Stimulated activated naive CD8-positive, alpha-beta T cell treated with anti-CD3 and anti-CD28 coated beads, Interleukin-15, Interleukin-2, amounts not matched to agents 100 ng/mL and 50 ng/mL, for 24 hours (primary cell): ENCODE data around the gene VNN1.
"Not testable (repeated sequence)": the region's sequence is repeated elsewhere in the genome, so short reads cannot be mapped to it uniquely, and the experiment has no call there.

Source experiments
- H3K27ac Mint-ChIP-seq: one replicate; pipeline ENCODE4 v1.8.0; 2021; ENCODE audit warnings: mild to moderate bottlenecking, mixed read lengths
- H3K27me3 Mint-ChIP-seq: one replicate; pipeline ENCODE4 v1.8.0; 2021; ENCODE audit warnings: mixed read lengths
- H3K36me3 Mint-ChIP-seq: one replicate; pipeline ENCODE4 v1.8.0; 2021; ENCODE audit warnings: low read depth, mixed read lengths
- H3K4me1 Mint-ChIP-seq: one replicate; pipeline ENCODE4 v1.8.0; 2021; ENCODE audit warnings: low read depth, mixed read lengths
- H3K4me3 Mint-ChIP-seq: one replicate; pipeline ENCODE4 v1.8.0; 2021; ENCODE audit warnings: mild to moderate bottlenecking, mixed read lengths
- H3K9me3 Mint-ChIP-seq: one replicate; pipeline ENCODE4 v1.8.0; 2021; ENCODE audit warnings: mixed read lengths

VNN1 gene

DNA sequence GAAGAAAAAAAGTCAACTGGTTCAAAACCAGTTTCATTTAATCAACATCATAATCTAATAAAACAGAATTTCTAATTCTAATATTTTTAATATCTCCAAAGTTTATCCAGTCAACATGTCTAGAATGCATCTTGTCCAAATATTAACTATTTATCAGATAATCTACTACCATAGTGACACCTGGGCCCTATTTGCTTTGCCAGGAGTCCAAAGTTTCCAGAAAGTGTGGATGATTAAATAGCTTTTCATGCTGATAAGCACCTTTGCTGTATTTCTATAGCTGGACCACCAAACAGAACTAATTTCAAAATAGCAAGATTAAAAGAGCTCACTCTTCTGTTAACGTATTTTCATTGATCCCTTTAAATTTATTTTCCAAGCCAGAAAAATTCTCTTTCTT, 42.6 kb downstream of the VNN1 start:
- Mint-ChIP-seq H3K27ac (no peak overlapping the region), H3K4me3 (no peak overlapping the region), H3K4me1 (peaks cover 6% of the 10 kb centered on the region), H3K9me3 (no peaks in the 10 kb centered on the region), H3K27me3 (no peaks in the 10 kb centered on the region), H3K36me3 (no peaks in the 10 kb centered on the region)

DNA sequence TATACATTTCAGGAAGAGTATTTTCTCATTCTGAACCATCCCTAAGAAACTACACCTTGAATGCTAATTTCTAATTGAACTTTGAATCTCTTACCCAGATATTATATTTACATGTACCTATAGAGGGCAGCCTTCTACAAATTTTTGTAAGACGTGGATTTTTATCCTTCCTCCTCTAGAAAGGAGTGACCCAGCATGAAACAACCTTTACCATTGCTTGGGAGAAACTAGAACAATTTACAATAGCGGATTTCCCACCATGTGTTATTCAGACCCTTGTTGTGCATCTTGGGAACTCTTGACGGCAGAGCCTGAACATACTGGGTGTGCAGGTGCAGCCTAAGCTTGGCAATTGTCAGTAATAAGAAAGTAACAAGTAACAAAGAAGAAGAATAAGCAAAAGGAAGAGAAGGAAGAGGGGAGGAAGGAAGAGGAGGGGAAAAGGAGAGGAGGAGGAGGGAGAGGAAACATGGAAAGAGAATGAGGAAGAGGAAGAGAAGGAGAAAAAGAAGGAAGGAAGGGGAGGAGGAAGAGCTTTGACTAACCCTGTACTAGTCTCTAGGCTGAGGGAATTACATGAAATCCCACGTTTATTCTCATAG, 44.1 kb downstream of the VNN1 start:
- Mint-ChIP-seq H3K27me3 (no peaks in the 10 kb centered on the region), H3K4me3 (no peak overlapping the region), H3K4me1 (peaks cover 6% of the 10 kb centered on the region), H3K9me3 (no peaks in the 10 kb centered on the region), H3K27ac (no peak overlapping the region), H3K36me3 (no peaks in the 10 kb centered on the region)

GRCh38 chr6:132666118-132666517, 47.7 kb downstream of the VNN1 start:
- no peaks in the 10 kb centered on the region for H3K27me3 Mint-ChIP-seq
- H3K36me3 Mint-ChIP-seq = no peaks in the 10 kb centered on the region
- H3K27ac Mint-ChIP-seq = no peak overlapping the region
- no peak overlapping the region for H3K4me3 Mint-ChIP-seq
- H3K4me1 Mint-ChIP-seq = peaks cover 6% of the 10 kb centered on the region
- no peaks in the 10 kb centered on the region for H3K9me3 Mint-ChIP-seq

DNA sequence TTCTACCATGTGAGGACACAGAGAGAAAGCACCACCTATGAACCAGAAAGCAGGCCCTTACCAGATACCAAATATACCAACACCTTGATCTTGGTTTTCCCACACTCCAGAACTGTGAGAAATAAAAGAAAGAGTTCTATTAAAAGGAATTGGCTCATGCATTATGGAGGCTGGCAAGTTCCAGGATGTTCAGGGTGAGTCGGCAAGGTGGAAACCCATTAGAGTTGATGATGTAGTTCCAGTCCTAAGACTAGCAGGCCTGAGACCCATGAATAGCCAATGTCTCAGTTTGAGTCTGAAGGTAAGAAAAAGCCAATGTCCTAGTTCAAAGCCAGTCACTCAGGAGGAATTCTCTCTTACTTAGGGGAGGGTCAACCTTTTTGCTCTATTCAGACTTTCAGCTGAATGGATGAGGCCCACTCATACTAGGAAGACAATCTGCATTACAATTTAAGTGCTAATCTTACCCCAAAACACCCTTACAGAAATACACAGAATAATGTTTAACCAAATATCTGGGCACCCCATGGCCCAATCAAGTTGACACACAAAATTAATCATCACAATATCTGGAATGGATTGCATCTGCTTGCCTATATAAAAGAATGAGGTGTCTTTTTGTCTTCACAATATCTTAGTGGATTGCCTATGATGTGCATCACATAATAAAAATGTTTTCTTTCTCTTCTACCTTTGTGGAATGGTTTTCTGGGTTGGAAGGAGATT, 49.4 kb downstream of the VNN1 start:
- no peaks in the 10 kb centered on the region for H3K36me3 Mint-ChIP-seq
- no peaks in the 10 kb centered on the region for H3K27me3 Mint-ChIP-seq
- H3K4me1 Mint-ChIP-seq = peaks cover under 1% of the 10 kb centered on the region
- no peak overlapping the region for H3K27ac Mint-ChIP-seq
- no peak overlapping the region for H3K4me3 Mint-ChIP-seq
- H3K9me3 Mint-ChIP-seq = no peaks in the 10 kb centered on the region

DNA sequence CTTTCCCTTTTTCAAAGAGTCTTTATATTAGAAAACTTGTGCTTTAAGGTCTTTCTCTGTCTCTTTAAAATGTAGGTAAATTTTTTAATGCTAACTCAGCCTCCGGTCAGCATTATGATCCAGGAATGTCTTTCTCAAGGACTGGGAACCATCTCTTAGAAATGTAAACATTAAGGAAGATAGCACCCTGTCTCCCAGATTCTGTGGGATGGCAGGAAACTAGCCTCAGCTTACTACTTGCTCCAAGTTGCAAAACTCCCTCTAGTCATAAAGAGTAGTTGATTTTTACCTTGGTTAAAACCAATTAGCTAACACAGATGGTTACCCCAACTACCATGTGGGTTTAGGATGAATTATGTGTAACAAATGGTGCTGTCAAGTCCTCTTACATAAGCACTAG, 50.2 kb downstream of the VNN1 start:
- Mint-ChIP-seq H3K4me1 (no peaks in the 10 kb centered on the region), H3K4me3 (no peak overlapping the region), H3K27ac (no peak overlapping the region), H3K9me3 (no peaks in the 10 kb centered on the region), H3K27me3 (no peaks in the 10 kb centered on the region), H3K36me3 (no peaks in the 10 kb centered on the region)

DNA sequence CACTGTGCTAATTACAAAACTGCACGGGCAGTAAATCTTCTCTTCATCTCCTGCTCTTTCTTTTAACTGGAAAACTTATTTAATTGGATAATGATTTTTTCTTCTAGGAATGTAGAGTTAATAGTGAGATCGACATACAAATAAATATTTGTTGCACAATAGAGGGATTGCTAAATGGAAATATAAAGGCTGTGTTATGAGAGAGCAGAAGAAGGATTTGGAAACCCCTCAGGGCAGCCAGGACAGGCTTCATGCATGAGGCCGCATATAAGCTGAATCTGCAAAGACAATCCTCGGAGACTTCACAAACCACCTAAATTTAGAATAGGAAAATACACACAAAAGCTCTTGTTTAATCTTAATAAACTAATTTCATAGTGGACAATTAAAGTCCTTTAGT, 51.9 kb downstream of the VNN1 start:
- no peaks in the 10 kb centered on the region for H3K9me3 Mint-ChIP-seq

GRCh38 chr6:132659082-132659481, 54.8 kb downstream of the VNN1 start, which contains the start of gene TAAR1:
Gene TAAR1 (minus strand): TSS chr6:132659182. CDS start chr6:132646003, 13,179 bp downstream.
- Mint-ChIP-seq H3K27me3 (no peaks in the 10 kb centered on the region), H3K36me3 (no peaks in the 10 kb centered on the region), H3K4me3 (no peak within 1 kb of the TSS), H3K4me1 (no peaks in the 10 kb centered on the region), H3K9me3 (no peaks in the 10 kb centered on the region), H3K27ac (no peak within 1 kb of the TSS)

More for the DNA sequence above, 51.9 kb downstream of the VNN1 start:
- no peaks in the 10 kb centered on the region for H3K4me1 Mint-ChIP-seq
- H3K27ac Mint-ChIP-seq = no peak overlapping the region
- no peaks in the 10 kb centered on the region for H3K36me3 Mint-ChIP-seq
- H3K4me3 Mint-ChIP-seq = no peak overlapping the region
- no peaks in the 10 kb centered on the region for H3K27me3 Mint-ChIP-seq

DNA sequence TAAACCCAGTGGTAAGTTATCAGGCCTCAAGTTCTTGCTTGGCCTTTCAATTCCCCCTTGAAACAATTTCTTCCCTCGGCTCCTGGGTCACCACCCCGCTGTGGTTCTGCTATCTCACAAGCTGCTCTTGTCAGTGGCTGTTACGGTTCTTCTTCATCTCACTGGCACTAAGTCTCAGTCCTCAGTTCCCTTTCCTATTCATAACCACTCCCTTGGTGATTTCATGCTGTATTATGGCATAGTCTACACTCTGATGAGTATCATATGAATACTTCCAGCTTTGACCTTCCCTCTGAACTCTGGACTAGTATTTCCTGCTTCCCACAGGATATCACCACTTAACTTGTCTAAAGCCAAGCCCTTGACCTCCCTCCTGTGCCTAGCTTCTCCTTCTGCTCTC, 62.8 kb downstream of the VNN1 start:
- H3K4me3 Mint-ChIP-seq = no peak overlapping the region
- H3K4me1 Mint-ChIP-seq = no peaks in the 10 kb centered on the region
- H3K36me3 Mint-ChIP-seq = no peaks in the 10 kb centered on the region
- no peaks in the 10 kb centered on the region for H3K27me3 Mint-ChIP-seq
- no peak overlapping the region for H3K27ac Mint-ChIP-seq
- H3K9me3 Mint-ChIP-seq = no peaks in the 10 kb centered on the region

DNA sequence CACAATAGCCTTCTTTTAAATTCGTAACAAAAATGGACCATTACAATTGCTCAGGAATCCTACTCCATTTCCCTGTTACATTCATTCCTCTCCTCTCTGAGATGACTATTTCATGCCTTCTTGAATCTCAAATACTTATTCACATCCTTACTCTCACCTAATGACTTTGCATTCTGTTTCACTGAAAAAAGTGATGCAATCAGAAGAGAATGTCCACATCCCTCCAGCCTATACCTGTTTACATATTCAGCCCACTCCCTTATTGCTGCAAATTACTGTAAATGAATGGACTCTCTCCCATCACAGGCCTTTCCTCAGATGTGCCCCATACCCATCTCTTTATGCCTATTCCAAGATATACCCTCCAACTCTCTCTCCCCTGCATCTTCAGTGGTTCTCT, 63.4 kb downstream of the VNN1 start:
- Mint-ChIP-seq H3K9me3 (no peaks in the 10 kb centered on the region), H3K36me3 (no peaks in the 10 kb centered on the region)

DNA sequence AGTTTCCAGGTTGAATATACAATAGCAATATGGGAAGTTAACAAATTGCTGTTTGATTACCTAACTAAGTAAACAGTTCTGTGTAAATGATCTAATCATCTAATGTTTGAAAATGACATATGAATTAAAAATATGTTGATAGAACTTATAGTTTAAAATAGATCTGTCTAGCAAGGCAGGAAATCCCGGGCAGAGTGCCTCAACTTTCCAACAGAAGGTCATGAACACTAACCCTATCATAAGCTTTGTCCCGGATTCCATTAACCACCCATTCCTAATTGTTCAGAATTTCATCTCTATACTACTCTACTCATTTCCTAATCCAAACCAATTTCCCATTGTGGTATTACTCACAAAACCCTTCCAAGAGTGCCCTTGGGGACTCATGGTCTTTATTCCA, 65.0 kb downstream of the VNN1 start:
- Mint-ChIP-seq H3K36me3 (no peaks in the 10 kb centered on the region), H3K4me1 (no peaks in the 10 kb centered on the region), H3K4me3 (no peak overlapping the region), H3K27ac (no peak overlapping the region), H3K27me3 (peaks cover 3% of the 10 kb centered on the region), H3K9me3 (no peaks in the 10 kb centered on the region)

More for the DNA sequence above, 63.4 kb downstream of the VNN1 start:
- no peak overlapping the region for H3K27ac Mint-ChIP-seq
- H3K4me1 Mint-ChIP-seq = no peaks in the 10 kb centered on the region
- peaks cover 3% of the 10 kb centered on the region for H3K27me3 Mint-ChIP-seq
- H3K4me3 Mint-ChIP-seq = no peak overlapping the region

DNA sequence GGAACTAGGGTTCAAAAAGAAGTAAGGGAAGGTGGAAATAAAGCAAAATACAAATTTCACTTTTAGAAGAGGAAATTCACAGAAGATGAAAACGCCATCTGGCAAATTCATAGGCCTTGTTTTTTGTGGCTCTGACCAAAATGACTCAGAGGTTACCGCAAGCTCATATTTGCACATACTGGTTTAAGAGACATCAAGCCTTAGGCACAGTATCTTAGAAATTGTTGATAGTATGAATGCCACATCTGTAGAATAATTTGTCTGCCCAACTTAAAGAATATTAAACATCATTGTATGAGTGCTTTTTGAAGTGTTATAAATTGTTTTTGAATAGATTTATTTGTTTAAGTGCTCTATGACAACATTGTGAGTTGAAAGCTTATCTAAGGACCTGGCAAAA, 65.5 kb downstream of the VNN1 start:
- Mint-ChIP-seq H3K27me3 (peaks cover 3% of the 10 kb centered on the region), H3K27ac (no peak overlapping the region), H3K4me3 (no peak overlapping the region), H3K4me1 (no peaks in the 10 kb centered on the region), H3K36me3 (no peaks in the 10 kb centered on the region), H3K9me3 (no peaks in the 10 kb centered on the region)

- H3K4me3 Mint-ChIP-seq = no peak overlapping the region
- no peak overlapping the region for H3K27ac Mint-ChIP-seq
- no peaks in the 10 kb centered on the region for H3K36me3 Mint-ChIP-seq
- no peaks in the 10 kb centered on the region for H3K9me3 Mint-ChIP-seq
- H3K4me1 Mint-ChIP-seq = no peaks in the 10 kb centered on the region
- peaks cover 11% of the 10 kb centered on the region for H3K27me3 Mint-ChIP-seq
Measured at GRCh38 chr6:132643547-132643946, 70.3 kb downstream of the VNN1 start.

DNA sequence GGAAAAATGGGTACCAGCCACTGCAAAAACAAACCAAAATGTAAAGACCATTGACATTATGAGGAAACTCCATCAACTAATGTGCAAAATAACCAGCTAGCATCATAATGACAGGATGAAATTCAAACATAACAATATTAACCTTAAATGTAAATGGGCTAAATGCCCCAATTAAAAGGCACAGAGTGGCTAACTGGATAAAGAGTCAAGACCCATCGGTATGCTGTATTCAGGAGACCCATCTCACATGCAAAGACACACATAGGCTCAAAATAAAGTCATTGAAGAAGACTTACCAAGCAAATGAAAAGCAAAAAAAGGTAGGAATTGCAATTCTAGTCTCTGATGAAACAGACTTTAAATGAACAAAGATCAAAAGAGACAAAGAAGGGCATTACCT, 76.7 kb downstream of the VNN1 start:
- H3K4me1 Mint-ChIP-seq, H3K27ac Mint-ChIP-seq, H3K36me3 Mint-ChIP-seq, H3K4me3 Mint-ChIP-seq, H3K9me3 Mint-ChIP-seq: not testable (repeated sequence)
- peaks cover 46% of the 10 kb centered on the region for H3K27me3 Mint-ChIP-seq

DNA sequence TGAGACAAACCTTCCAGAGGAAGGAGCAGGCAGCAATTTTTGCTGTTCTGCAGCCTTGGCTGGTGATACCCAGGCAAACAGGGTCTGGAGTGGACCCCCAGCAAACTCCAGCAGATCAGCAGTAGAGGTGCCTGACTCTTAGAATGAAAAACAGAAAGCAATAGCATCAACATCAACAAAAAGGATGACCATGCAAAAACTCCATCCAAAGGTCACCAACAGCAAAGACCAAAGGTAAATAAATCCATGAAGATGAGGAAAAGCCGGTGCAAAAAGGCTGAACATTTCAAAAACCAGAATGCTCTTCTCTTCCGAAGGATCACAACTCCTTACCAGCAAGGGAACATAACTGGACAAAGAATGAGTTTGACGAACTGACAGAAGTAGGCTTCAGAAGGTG, 77.9 kb downstream of the VNN1 start:
- H3K27me3 Mint-ChIP-seq = peaks cover 50% of the 10 kb centered on the region
- H3K9me3 Mint-ChIP-seq, H3K36me3 Mint-ChIP-seq, H3K27ac Mint-ChIP-seq, H3K4me3 Mint-ChIP-seq, H3K4me1 Mint-ChIP-seq: not testable (repeated sequence)

DNA sequence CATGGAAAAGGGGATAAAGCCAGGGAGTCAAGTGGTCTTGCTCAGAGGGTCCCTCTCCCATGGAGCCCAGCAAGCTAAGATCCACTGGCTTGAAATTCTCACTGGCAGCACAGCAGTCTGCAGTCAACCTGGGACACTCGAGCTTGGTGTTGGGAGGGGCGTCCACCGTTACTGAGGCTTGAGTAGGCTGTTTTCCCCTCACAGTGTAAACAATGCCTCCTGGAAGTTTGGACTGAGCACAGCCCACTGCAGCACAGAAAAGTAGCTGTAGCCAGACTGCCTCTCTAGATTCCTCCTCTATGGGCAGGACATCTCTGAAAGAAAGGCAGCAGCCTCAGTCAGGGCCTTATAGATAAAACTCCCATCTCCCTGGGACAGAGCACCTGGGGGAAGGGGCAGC, 78.6 kb downstream of the VNN1 start:
- H3K9me3 Mint-ChIP-seq = not testable (repeated sequence)

GRCh38 chr6:132634796-132635195, 79.1 kb downstream of the VNN1 start:
- Mint-ChIP-seq H3K4me1 (no peaks in the 10 kb centered on the region), H3K27ac (no peak overlapping the region), H3K4me3 (no peak overlapping the region), H3K9me3 (peaks cover 6% of the 10 kb centered on the region), H3K36me3 (no peaks in the 10 kb centered on the region), H3K27me3 (peaks cover 55% of the 10 kb centered on the region)

More for the DNA sequence above, 78.6 kb downstream of the VNN1 start:
- H3K27ac Mint-ChIP-seq, H3K4me3 Mint-ChIP-seq, H3K4me1 Mint-ChIP-seq, H3K36me3 Mint-ChIP-seq: not testable (repeated sequence)
- H3K27me3 Mint-ChIP-seq = peaks cover 55% of the 10 kb centered on the region
